ENCODE data around the gene RNF225. TPM values are rescaled to one million over a fixed set of nuclear protein-coding genes. Genes with fewer than 3 reads are reported as not detected.
A peak's percentile ranks its signal among the peaks of the same experiment; 100 is the strongest.

The RNF225 gene
- total and polyA plus RNA-seq, 2 of the 13 experiments (the other 11 are each of a cell fraction or from before 2014, with no cell fraction given) = not detected

DNA sequence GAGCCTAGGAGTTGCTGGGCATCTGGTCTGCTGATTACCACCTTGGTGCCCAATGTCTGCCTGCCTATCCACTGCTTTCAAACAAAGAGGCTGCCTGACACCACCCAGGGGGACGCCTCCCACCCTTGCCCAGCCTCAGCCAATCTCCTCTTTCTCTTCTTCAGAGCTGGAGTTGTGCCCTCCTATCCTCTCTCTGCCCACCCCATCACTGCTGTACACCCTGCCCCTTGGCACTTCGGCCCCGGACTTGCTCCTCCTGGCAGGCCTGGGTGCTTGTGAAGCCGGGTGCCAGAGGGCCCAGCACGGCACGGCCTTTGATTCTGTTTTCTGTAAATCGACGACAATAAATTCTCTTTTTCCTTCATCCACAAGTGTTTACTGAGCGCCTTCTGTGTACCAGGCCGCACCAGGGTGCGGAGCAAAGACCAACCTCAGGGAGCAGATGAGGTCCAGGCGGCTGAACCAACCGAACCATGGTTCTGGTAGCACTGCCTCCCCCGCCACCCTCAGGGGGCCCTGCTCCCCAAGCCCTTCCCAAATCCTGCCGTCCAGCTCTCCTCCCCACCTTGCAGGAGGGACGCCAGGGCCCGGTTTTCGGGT lies 5.0 kb downstream of the RNF225 start (continued):
- 0 out of 2 replicates have a peak, but pooled peaks have one; percentile 68 for TF ChIP-seq ZNF530 (CRISPR knock-in tag; IDR thresholded peaks at IDR 0.05; ENCODE audit: low read depth)
- no peak for TF ChIP-seq TBL1XR1 (IDR thresholded peaks at IDR 0.05; ENCODE audit: borderline replicate concordance, low read length, partially characterized antibody)
- TF ChIP-seq ZNF607 (CRISPR knock-in tag; IDR thresholded peaks at IDR 0.05; ENCODE audit: borderline replicate concordance) = 0 out of 2 replicates have a peak, but pooled peaks have one; percentile 15
- 0 out of 2 replicates have a peak, but pooled peaks have one; percentile 13 for TF ChIP-seq PAX8 (CRISPR knock-in tag; IDR thresholded peaks at IDR 0.05; ENCODE audit: borderline replicate concordance)
- TF ChIP-seq PAF1 (CRISPR knock-in tag; IDR thresholded peaks at IDR 0.05) = no peak
- TF ChIP-seq NFKB2 (CRISPR knock-in tag; IDR thresholded peaks at IDR 0.05; ENCODE audit: borderline replicate concordance) = no peak
- no peak for TF ChIP-seq ZNF646 (CRISPR knock-in tag; IDR thresholded peaks at IDR 0.05)
- TF ChIP-seq, protein P1, sequence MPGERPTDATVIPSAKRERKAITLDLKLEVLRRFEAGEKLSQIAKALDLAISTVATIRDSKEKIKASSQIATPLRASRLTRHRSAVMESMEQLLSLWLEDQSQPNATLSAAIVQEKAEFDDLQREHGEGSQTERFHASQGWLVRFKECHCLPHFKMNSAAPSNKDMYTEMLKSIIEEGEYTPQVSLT (CRISPR knock-in tag; IDR thresholded peaks at IDR 0.05; ENCODE audit: borderline replicate concordance, low read depth) = no peak
- TF ChIP-seq ZNF777 (CRISPR knock-in tag; IDR thresholded peaks at IDR 0.05) = 0 out of 2 replicates have a peak, but pooled peaks have one; percentile 7
- no peak for TF ChIP-seq TRIM22 (IDR thresholded peaks at IDR 0.05)
- TF ChIP-seq, protein P2, sequence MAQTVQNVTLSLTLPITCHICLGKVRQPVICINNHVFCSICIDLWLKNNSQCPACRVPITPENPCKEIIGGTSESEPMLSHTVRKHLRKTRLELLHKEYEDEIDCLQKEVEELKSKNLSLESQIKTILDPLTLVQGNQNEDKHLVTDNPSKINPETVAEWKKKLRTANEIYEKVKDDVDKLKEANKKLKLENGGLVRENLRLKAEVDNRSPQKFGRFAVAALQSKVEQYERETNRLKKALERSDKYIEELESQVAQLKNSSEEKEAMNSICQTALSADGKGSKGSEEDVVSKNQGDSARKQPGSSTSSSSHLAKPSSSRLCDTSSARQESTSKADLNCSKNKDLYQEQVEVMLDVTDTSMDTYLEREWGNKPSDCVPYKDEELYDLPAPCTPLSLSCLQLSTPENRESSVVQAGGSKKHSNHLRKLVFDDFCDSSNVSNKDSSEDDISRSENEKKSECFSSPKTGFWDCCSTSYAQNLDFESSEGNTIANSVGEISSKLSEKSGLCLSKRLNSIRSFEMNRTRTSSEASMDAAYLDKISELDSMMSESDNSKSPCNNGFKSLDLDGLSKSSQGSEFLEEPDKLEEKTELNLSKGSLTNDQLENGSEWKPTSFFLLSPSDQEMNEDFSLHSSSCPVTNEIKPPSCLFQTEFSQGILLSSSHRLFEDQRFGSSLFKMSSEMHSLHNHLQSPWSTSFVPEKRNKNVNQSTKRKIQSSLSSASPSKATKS (CRISPR knock-in tag; IDR thresholded peaks at IDR 0.05) = no peak
- 0 out of 2 replicates have a peak, but pooled peaks have one; percentile 6 for TF ChIP-seq SALL2 (CRISPR knock-in tag; IDR thresholded peaks at IDR 0.05)
- TF ChIP-seq ZNF382 (CRISPR knock-in tag; IDR thresholded peaks at IDR 0.05; ENCODE audit: borderline replicate concordance) = no peak
- TF ChIP-seq KLF6 (CRISPR knock-in tag; IDR thresholded peaks at IDR 0.05) = no peak
- TF ChIP-seq ZNF230 (CRISPR knock-in tag; IDR thresholded peaks at IDR 0.05) = no peak
- no peak for TF ChIP-seq POLR2AphosphoS5 (IDR thresholded peaks at IDR 0.05; ENCODE audit: low read depth, low read length)
- no peak for TF ChIP-seq PHF5A (CRISPR knock-in tag; IDR thresholded peaks at IDR 0.05; ENCODE audit: low read depth, unreplicated experiment)
- no peak for TF ChIP-seq ZC3H4 (CRISPR knock-in tag; IDR thresholded peaks at IDR 0.05; ENCODE audit: borderline replicate concordance)
- no peak for TF ChIP-seq BATF2 (CRISPR knock-in tag; IDR thresholded peaks at IDR 0.05)
